Measurements from ENCODE around the gene INCENP.
A peak's percentile ranks its signal among the peaks of the same experiment; 100 is the strongest.
"Not testable (repeated sequence)": the region's sequence is repeated elsewhere in the genome, so short reads cannot be mapped to it uniquely, and the experiment has no call there.

INCENP gene

GRCh38 chr11:62123669-62124185 lies at the start of gene INCENP:
TSS of gene INCENP (plus strand) at chr11:62124011. CDS start at chr11:62128162, 4,151 bp downstream.
- DNase-seq, result peak; percentile 97

GRCh38 chr11:62075438-62075837 lies 48.4 kb upstream of the INCENP start:
- DNase-seq, result no peak

GRCh38 chr11:62077132-62077531 lies 46.7 kb upstream of the INCENP start:
- no peak for DNase-seq

GRCh38 chr11:62081378-62082291 lies 42.2 kb upstream of the INCENP start:
- DNase-seq, result peak; percentile 81

GRCh38 chr11:62082292-62082657 lies 41.5 kb upstream of the INCENP start:
- no peak for DNase-seq

GRCh38 chr11:62084801-62085200 lies 39.0 kb upstream of the INCENP start:
- not testable (repeated sequence) for DNase-seq

- DNase-seq, result no peak
Observed at GRCh38 chr11:62087694-62088093, 36.1 kb upstream of the INCENP start.

GRCh38 chr11:62088331-62088933 lies 35.4 kb upstream of the INCENP start:
- no peak for DNase-seq

- no peak for DNase-seq
Observed at GRCh38 chr11:62103141-62103540, 20.7 kb upstream of the INCENP start.

GRCh38 chr11:62103986-62104385 lies 19.8 kb upstream of the INCENP start:
- DNase-seq, result no peak

GRCh38 chr11:62104816-62105653 lies 18.8 kb upstream of the INCENP start:
- peak; percentile 61 for DNase-seq

- no peak for DNase-seq
Observed at GRCh38 chr11:62105667-62106191, 18.1 kb upstream of the INCENP start.

- DNase-seq, result peak; percentile 76
Observed at GRCh38 chr11:62108017-62108750, 15.6 kb upstream of the INCENP start.

- DNase-seq, result no peak
Observed at GRCh38 chr11:62108971-62109404, 14.8 kb upstream of the INCENP start.

GRCh38 chr11:62115085-62115694 lies 8.6 kb upstream of the INCENP start:
- DNase-seq, result no peak

GRCh38 chr11:62116451-62116850 lies 7.4 kb upstream of the INCENP start:
- no peak for DNase-seq

- DNase-seq, result no peak
Observed at GRCh38 chr11:62119569-62119968, 4.2 kb upstream of the INCENP start.

GRCh38 chr11:62120001-62120400 lies 3.8 kb upstream of the INCENP start:
- DNase-seq, result no peak

GRCh38 chr11:62120431-62120830 lies 3.4 kb upstream of the INCENP start:
- DNase-seq, result no peak

GRCh38 chr11:62122076-62122475 lies 1.7 kb upstream of the INCENP start:
- DNase-seq, result no peak

Measured in CD4-positive, alpha-beta T cell treated with Interleukin-12 subunit alpha and Interleukin-12 subunit beta, for 1 hour (primary cell).